GM21528 (cell line): ENCODE measurements around the gene UCK1.

Experiments used
- ATAC-seq: cut with Tn5 transposase; IDR thresholded peaks from one replicate; pipeline ENCODE4 v1.9.1; 2021; ENCODE audit warnings: mild to moderate bottlenecking, moderate library complexity; ENCODE audit not compliant: unreplicated experiment, low FRiP score

The UCK1 gene

GRCh38 chr9:131530920-131531832 lies at the start of gene UCK1:
Gene UCK1, minus strand, starts transcription at chr9:131531263. Its CDS starts 89 bp downstream, at chr9:131531174.
- peak; percentile 80 for ATAC-seq

GRCh38 chr9:131580358-131580757 lies 49.3 kb upstream of the UCK1 start:
- no peak for ATAC-seq

GRCh38 chr9:131579789-131580211 lies 48.7 kb upstream of the UCK1 start:
- no peak for ATAC-seq

- ATAC-seq: no peak
These were observed 47.9 kb upstream of the UCK1 start for GRCh38 chr9:131578731-131579504.

- ATAC-seq: no peak
These were observed 47.0 kb upstream of the UCK1 start for GRCh38 chr9:131578021-131578420.

- no peak for ATAC-seq
These were observed 46.2 kb upstream of the UCK1 start for GRCh38 chr9:131577005-131578000.

GRCh38 chr9:131575946-131576853 lies 45.1 kb upstream of the UCK1 start:
- ATAC-seq: no peak

- ATAC-seq: no peak
These were observed 43.9 kb upstream of the UCK1 start for GRCh38 chr9:131574730-131575640.

- ATAC-seq: no peak
These were observed 36.8 kb upstream of the UCK1 start for GRCh38 chr9:131567910-131568309.

- no peak for ATAC-seq
These were observed 35.1 kb upstream of the UCK1 start for GRCh38 chr9:131566158-131566557.

GRCh38 chr9:131565369-131565768 lies 34.3 kb upstream of the UCK1 start:
- ATAC-seq: no peak

GRCh38 chr9:131562032-131562959 lies 31.2 kb upstream of the UCK1 start:
- no peak for ATAC-seq

- ATAC-seq: no peak
These were observed 28.4 kb upstream of the UCK1 start for GRCh38 chr9:131559421-131560000.

GRCh38 chr9:131557855-131558548 lies 26.9 kb upstream of the UCK1 start:
- ATAC-seq: no peak

- no peak for ATAC-seq
These were observed 25.0 kb upstream of the UCK1 start for GRCh38 chr9:131555841-131556673.
